ENCODE data around the gene CCDC196.

Gene CCDC196

GRCh38 chr14:66507722-66508546, 21.8 kb downstream of the CCDC196 start, which contains the start of gene GPHN:
Gene GPHN, plus strand, starts transcription at chr14:66508147.
- peak; percentile 91 for DNase-seq (ENCODE audit: extremely low spot score)
- TF ChIP-seq CTCF (IDR thresholded peaks at IDR 0.05; ENCODE audit: control extremely low read depth, extremely low read depth, low read depth, missing control alignments): peak; percentile 21
- POLR2A ChIA-PET: interaction anchor here (0.6 to 1.2 kb wide), 6 partner anchors 10 to 852 kb away, joined by 3 to 5 read pairs (median 4); partner anchors contain the start of gene ATP6V1D
- CTCF ChIA-PET: interaction anchor here (1.1 to 3.2 kb wide), 5 partner anchors 10 to 852 kb away, joined by 3 to 22 read pairs (median 6); partner anchors contain the start of genes ATP6V1D and EIF2S1

GRCh38 chr14:66508547-66508845, 22.3 kb downstream of the CCDC196 start:
- POLR2A ChIA-PET: interaction anchor here (0.6 to 1.2 kb wide), 4 partner anchors 10 to 851 kb away, joined by 3 to 5 read pairs (median 4); partner anchors contain the start of gene ATP6V1D
- no peak for TF ChIP-seq CTCF (IDR thresholded peaks at IDR 0.05; ENCODE audit: control extremely low read depth, extremely low read depth, low read depth, missing control alignments)
- CTCF ChIA-PET: interaction anchor here (1.5 to 3.2 kb wide), 3 partner anchors 10 to 851 kb away, joined by 4 to 22 read pairs (median 6); partner anchors contain the start of genes ATP6V1D and EIF2S1
- DNase-seq (ENCODE audit: extremely low spot score): no peak

GRCh38 chr14:66508846-66509621, 22.9 kb downstream of the CCDC196 start:
- CTCF ChIA-PET: interaction anchor here (3.2 kb wide), 1 partner anchor 11 kb away, joined by 22 read pairs; no protein-coding TSS in a partner anchor
- peak; percentile 73 for DNase-seq (ENCODE audit: extremely low spot score)
- no peak for TF ChIP-seq CTCF (IDR thresholded peaks at IDR 0.05; ENCODE audit: control extremely low read depth, extremely low read depth, low read depth, missing control alignments)
- POLR2A ChIA-PET: interaction anchor here (0.6 kb wide), 2 partner anchors 399 to 775 kb away, joined by 3 to 5 read pairs; no protein-coding TSS in a partner anchor

- ChIA-PET CTCF (no interaction called here), POLR2A (interaction anchor here (1.4 kb wide), 1 partner anchor 140 kb away, joined by 4 read pairs; no protein-coding TSS in a partner anchor)
- DNase-seq (ENCODE audit: extremely low spot score): no peak
- no peak for TF ChIP-seq CTCF (IDR thresholded peaks at IDR 0.05; ENCODE audit: control extremely low read depth, extremely low read depth, low read depth, missing control alignments)
Measured at GRCh38 chr14:66509874-66510273, 23.7 kb downstream of the CCDC196 start.

- CTCF ChIA-PET: interaction anchor here (0.7 to 1.2 kb wide), 3 partner anchors 15 to 848 kb away, joined by 3 read pairs; partner anchors contain the start of genes ATP6V1D and EIF2S1
- POLR2A ChIA-PET: no interaction called here
Measured at GRCh38 chr14:66511849-66512248, 25.7 kb downstream of the CCDC196 start.

More at GRCh38 chr14:66511849-66512248, 25.7 kb downstream of the CCDC196 start:
- no peak for DNase-seq (ENCODE audit: extremely low spot score)
- no peak for TF ChIP-seq CTCF (IDR thresholded peaks at IDR 0.05; ENCODE audit: control extremely low read depth, extremely low read depth, low read depth, missing control alignments)
